ENCODE results near the gene OAS1. TPM values are rescaled to one million over a fixed set of nuclear protein-coding genes. Genes with fewer than 3 reads are reported as not detected.
A peak's percentile ranks its signal among the peaks of the same experiment; 100 is the strongest.

The OAS1 gene
- 0.96 TPM for total RNA-seq

DNA sequence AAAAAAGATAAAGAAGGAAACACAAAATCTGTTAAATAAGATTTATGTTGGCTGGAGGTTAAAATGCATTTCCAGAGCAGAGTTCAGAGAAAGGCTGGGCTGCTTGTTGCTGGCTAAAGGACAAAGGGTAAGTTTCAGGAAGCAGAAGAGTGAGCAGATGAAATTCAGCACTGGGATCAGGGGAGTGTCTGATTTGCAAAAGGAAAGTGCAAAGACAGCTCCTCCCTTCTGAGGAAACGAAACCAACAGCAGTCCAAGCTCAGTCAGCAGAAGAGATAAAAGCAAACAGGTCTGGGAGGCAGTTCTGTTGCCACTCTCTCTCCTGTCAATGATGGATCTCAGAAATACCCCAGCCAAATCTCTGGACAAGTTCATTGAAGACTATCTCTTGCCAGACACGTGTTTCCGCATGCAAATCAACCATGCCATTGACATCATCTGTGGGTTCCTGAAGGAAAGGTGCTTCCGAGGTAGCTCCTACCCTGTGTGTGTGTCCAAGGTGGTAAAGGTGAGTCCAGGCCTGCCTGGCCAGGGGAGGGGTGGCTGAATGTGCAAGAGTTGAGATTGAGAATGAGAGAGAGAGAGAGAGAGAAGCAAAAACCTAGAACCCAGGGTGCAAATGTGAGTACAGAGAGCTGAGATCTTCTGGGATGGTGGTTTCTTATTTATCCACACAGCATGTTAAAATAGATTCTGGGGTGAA lies at the start of gene OAS1:
OAS1 (plus strand) TSS at position 251 of the 703 bp plus-strand sequence; CDS start at position 329, 78 bp downstream.
- peak within 1 kb of the TSS; percentile 3 to 49 for H3K27ac ChIP-seq
- H3K4me1 ChIP-seq = peaks cover 2 to 31% of the 10 kb centered on the region in 2 donors
- TF ChIP-seq, protein P1, sequence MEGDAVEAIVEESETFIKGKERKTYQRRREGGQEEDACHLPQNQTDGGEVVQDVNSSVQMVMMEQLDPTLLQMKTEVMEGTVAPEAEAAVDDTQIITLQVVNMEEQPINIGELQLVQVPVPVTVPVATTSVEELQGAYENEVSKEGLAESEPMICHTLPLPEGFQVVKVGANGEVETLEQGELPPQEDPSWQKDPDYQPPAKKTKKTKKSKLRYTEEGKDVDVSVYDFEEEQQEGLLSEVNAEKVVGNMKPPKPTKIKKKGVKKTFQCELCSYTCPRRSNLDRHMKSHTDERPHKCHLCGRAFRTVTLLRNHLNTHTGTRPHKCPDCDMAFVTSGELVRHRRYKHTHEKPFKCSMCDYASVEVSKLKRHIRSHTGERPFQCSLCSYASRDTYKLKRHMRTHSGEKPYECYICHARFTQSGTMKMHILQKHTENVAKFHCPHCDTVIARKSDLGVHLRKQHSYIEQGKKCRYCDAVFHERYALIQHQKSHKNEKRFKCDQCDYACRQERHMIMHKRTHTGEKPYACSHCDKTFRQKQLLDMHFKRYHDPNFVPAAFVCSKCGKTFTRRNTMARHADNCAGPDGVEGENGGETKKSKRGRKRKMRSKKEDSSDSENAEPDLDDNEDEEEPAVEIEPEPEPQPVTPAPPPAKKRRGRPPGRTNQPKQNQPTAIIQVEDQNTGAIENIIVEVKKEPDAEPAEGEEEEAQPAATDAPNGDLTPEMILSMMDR (IDR thresholded peaks at IDR 0.05) = no peak
- H3K9me3 ChIP-seq = no peaks in the 10 kb centered on the region
- peaks cover 0 to 1% of the 10 kb centered on the region in 2 donors for H3K36me3 ChIP-seq
- intact Hi-C loops (cut with DNase I) = loop anchor here (10.0 kb wide), 1 partner anchor 128 kb away; no protein-coding TSS in a partner anchor
- no peak for DNase-seq (ENCODE audit: low spot score in 2 of 2)
- no peaks in the 10 kb centered on the region for H3K27me3 ChIP-seq
- peak within 1 kb of the TSS; percentile 35 to 59 for H3K4me3 ChIP-seq

DNA sequence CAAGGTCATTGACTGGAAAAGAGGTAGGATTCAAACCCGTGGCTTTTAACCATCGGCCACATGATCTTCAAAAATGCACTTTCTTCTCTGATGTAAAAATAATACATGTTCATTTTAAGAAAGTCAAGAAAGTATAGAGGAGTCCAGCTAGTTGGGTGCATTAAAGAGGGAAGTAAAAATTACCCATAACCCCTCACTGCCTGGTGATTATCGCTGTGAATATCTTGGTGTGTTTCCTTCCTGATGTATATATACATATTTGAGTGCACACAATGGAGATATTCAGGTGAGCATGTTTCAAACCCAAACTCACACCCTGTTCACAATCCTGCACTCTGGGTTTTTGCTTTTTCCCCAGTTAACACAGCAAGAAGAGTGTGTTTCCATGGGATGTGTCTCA lies 47.5 kb upstream of the OAS1 start:
- Histone ChIP-seq H3K4me1 (no peaks in the 10 kb centered on the region), H3K9me3 (no peaks in the 10 kb centered on the region), H3K4me3 (no peak overlapping the region), H3K36me3 (no peaks in the 10 kb centered on the region), H3K27me3 (no peaks in the 10 kb centered on the region), H3K27ac (no peak overlapping the region)
- intact Hi-C loops (cut with DNase I) = no loop called here
- DNase-seq (ENCODE audit: low spot score in 2 of 2) = no peak
- TF ChIP-seq, protein P1 (IDR thresholded peaks at IDR 0.05) = no peak

DNA sequence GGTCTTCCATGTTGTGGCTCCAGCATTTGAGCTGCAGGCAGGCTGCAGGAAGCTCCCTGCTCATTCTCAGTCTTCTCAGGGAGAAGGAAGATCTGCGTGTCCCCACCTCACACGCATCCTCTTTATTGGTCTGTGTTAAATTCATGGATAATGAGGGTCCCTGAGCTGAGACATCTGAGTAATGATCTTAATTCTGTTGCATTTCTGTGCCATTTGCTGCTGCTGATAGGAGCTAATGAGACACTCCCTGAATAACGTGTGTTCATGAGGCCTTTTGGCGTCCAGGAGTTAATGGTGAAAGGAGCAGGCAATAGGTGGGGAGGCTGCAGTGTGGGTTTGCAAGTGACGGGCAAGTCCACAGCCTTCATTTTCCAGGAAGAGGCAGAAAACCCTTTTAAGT lies 46.6 kb upstream of the OAS1 start:
- H3K27ac ChIP-seq = no peak overlapping the region
- intact Hi-C loops (cut with DNase I) = no loop called here
- no peaks in the 10 kb centered on the region for H3K36me3 ChIP-seq
- TF ChIP-seq, protein P1 (IDR thresholded peaks at IDR 0.05) = no peak
- H3K4me1 ChIP-seq = no peaks in the 10 kb centered on the region
- no peaks in the 10 kb centered on the region for H3K9me3 ChIP-seq
- no peak for DNase-seq (ENCODE audit: low spot score in 2 of 2)
- no peaks in the 10 kb centered on the region for H3K27me3 ChIP-seq
- H3K4me3 ChIP-seq = no peak overlapping the region

DNA sequence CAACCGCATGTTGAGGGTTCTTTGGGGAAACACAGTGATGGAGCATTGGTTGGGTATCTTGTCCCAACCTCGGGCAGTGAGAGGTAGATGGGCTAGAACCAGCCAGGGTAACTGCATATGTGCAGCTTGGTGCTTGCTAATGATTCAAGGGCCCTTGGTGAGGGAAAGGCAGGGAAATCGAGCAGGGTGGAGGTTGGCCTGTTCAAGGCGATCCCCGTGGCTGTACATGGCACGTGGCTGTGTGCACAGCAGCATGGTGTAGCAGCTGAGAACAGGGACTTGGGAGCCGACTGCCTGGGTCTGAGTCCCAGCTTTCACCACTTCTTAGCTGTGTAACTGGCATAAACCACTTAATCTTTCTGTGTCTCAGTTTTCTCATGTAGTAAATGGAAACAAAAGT lies 45.5 kb upstream of the OAS1 start:
- no peak overlapping the region for H3K4me3 ChIP-seq
- intact Hi-C loops (cut with DNase I) = no loop called here
- H3K27me3 ChIP-seq = no peaks in the 10 kb centered on the region
- TF ChIP-seq, protein P1 (IDR thresholded peaks at IDR 0.05) = no peak
- DNase-seq (ENCODE audit: low spot score in 2 of 2) = no peak
- no peaks in the 10 kb centered on the region for H3K4me1 ChIP-seq
- no peaks in the 10 kb centered on the region for H3K9me3 ChIP-seq
- no peaks in the 10 kb centered on the region for H3K36me3 ChIP-seq
- H3K27ac ChIP-seq = no peak overlapping the region

DNA sequence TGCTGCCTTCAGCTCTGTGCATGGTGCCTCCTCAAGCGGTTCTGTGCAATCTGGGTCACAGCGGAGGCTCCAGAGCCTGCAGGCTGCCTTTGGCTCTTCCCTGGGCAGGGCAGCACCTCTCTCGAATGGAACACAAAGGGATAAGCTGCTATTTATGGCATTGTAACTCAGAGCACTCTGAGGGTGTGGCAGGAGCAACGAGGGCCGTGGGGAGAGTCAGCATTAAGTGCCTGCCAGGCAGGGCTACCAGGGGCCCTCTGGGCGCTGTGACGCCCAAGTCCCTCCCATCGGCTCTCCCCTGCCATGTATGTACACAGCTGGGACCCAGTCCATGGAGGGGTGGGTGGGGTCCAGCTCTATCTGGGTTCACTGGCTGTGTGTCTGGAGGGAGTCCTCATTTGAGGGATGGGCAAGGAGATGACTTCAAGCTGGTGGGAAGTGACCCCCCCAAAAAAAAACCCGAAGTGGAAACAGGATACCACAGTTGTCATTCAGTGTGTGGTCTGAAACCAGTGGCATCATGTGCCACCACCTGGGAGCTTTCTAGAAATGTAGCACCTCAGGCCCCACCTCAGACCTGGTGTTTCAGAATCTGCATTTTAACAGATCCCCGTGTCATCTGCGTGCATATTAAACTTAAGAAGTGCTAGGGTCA lies 44.0 kb upstream of the OAS1 start:
- Histone ChIP-seq H3K4me1 (no peaks in the 10 kb centered on the region), H3K27me3 (no peaks in the 10 kb centered on the region)

More for the DNA sequence above, 44.0 kb upstream of the OAS1 start:
- no peak for DNase-seq (ENCODE audit: low spot score in 2 of 2)
- no peaks in the 10 kb centered on the region for H3K9me3 ChIP-seq
- intact Hi-C loops (cut with DNase I) = no loop called here
- H3K4me3 ChIP-seq = no peak overlapping the region
- no peaks in the 10 kb centered on the region for H3K36me3 ChIP-seq
- H3K27ac ChIP-seq = no peak overlapping the region
- TF ChIP-seq, protein P1 (IDR thresholded peaks at IDR 0.05) = no peak
